ENCODE measurements around the gene ELOVL1. TPM values are rescaled to one million over a fixed set of nuclear protein-coding genes. Genes with fewer than 3 reads are reported as not detected.

Gene ELOVL1
- total RNA-seq, 1 experiment from 2014 or later, result 91.3 TPM

DNA sequence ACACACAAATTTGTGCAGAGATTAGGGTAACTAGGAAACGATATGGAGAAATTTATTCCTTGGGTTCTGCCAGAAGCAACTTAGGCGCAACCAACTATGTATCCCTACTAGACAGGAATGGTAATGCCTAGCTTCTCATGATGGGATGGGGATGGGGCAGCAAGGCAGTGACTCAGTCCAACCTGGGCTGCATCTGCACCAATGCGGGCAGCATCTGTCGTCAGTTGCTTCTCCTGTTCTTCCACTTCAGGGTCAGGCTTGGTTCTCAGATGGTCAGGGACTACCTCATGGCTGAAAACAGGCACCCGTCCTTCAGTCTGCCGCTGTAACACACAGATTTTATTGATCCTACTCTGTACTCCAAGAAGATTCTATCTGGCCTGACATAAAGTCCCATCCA is 18.9 kb upstream of the ELOVL1 start:
- no peaks in the 10 kb centered on the region for H3K9me3 ChIP-seq (ENCODE audit: control insufficient read depth in 1 of 2, insufficient read depth in 1 of 2, low read depth in 1 of 2, low read length in 2 of 2)
- no peak overlapping the region for H2AFZ ChIP-seq (ENCODE audit: low read depth, low read length, poor library complexity, severe bottlenecking)
- intact Hi-C loops (cut with micrococcal nuclease), result no loop called here
- no peaks in the 10 kb centered on the region for H4K20me1 ChIP-seq (ENCODE audit: insufficient read depth)
- TF ChIP-seq, protein P1, sequence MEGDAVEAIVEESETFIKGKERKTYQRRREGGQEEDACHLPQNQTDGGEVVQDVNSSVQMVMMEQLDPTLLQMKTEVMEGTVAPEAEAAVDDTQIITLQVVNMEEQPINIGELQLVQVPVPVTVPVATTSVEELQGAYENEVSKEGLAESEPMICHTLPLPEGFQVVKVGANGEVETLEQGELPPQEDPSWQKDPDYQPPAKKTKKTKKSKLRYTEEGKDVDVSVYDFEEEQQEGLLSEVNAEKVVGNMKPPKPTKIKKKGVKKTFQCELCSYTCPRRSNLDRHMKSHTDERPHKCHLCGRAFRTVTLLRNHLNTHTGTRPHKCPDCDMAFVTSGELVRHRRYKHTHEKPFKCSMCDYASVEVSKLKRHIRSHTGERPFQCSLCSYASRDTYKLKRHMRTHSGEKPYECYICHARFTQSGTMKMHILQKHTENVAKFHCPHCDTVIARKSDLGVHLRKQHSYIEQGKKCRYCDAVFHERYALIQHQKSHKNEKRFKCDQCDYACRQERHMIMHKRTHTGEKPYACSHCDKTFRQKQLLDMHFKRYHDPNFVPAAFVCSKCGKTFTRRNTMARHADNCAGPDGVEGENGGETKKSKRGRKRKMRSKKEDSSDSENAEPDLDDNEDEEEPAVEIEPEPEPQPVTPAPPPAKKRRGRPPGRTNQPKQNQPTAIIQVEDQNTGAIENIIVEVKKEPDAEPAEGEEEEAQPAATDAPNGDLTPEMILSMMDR (IDR thresholded peaks at IDR 0.05 in 2 of 3, conservative IDR thresholded peaks at IDR 0.05 in 1 of 3; ENCODE audit: borderline replicate concordance in 1 of 3, insufficient read depth in 1 of 3, low read depth in 2 of 3, low read length in 2 of 3), result no peak
- no peak for TF ChIP-seq TCF7L2 (IDR thresholded peaks at IDR 0.05; ENCODE audit: borderline replicate concordance, extremely low read depth, insufficient read depth, insufficient read length)
- no peak for TF ChIP-seq SIN3A (IDR thresholded peaks at IDR 0.05; ENCODE audit: low read depth)
- no peak for TF ChIP-seq ZNF274 (IDR thresholded peaks at IDR 0.05; ENCODE audit: low read depth, low read length)
- TF ChIP-seq, protein P2, sequence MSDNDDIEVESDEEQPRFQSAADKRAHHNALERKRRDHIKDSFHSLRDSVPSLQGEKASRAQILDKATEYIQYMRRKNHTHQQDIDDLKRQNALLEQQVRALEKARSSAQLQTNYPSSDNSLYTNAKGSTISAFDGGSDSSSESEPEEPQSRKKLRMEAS (IDR thresholded peaks at IDR 0.05), result no peak
- TF ChIP-seq JUND (IDR thresholded peaks at IDR 0.05), result no peak
- no peak for TF ChIP-seq YY1 (IDR thresholded peaks at IDR 0.05; ENCODE audit: extremely low read depth, insufficient replicate concordance, low read depth, low read length)
- no peak for TF ChIP-seq CEBPB (IDR thresholded peaks at IDR 0.05; ENCODE audit: low read depth)
- TF ChIP-seq, protein P3, sequence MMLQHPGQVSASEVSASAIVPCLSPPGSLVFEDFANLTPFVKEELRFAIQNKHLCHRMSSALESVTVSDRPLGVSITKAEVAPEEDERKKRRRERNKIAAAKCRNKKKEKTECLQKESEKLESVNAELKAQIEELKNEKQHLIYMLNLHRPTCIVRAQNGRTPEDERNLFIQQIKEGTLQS (IDR thresholded peaks at IDR 0.05), result no peak
- TF ChIP-seq EZH2 (IDR thresholded peaks at IDR 0.05), result no peak
- TF ChIP-seq, protein P4, sequence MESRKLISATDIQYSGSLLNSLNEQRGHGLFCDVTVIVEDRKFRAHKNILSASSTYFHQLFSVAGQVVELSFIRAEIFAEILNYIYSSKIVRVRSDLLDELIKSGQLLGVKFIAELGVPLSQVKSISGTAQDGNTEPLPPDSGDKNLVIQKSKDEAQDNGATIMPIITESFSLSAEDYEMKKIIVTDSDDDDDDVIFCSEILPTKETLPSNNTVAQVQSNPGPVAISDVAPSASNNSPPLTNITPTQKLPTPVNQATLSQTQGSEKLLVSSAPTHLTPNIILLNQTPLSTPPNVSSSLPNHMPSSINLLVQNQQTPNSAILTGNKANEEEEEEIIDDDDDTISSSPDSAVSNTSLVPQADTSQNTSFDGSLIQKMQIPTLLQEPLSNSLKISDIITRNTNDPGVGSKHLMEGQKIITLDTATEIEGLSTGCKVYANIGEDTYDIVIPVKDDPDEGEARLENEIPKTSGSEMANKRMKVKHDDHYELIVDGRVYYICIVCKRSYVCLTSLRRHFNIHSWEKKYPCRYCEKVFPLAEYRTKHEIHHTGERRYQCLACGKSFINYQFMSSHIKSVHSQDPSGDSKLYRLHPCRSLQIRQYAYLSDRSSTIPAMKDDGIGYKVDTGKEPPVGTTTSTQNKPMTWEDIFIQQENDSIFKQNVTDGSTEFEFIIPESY (IDR thresholded peaks at IDR 0.05; ENCODE audit: extremely low read depth, insufficient replicate concordance, low read length), result no peak
- H3K4me3 ChIP-seq (replicated peaks in 1 of 2; ENCODE audit: low read depth in 1 of 2, low read length in 2 of 2), result no peak overlapping the region
- peaks cover 3 to 16% of the 10 kb centered on the region in 2 experiments; a peak in 3 of 4 replicates for H3K4me1 ChIP-seq (ENCODE audit: control insufficient read depth in 1 of 2, insufficient read depth in 2 of 2, low read length in 2 of 2)
- no peak for ATAC-seq
- H3K27ac ChIP-seq (ENCODE audit: low read depth, low read length), result no peak overlapping the region
- H3K4me2 ChIP-seq (ENCODE audit: low read length), result no peak overlapping the region
- ChIA-PET POLR2A (no interaction called here), RAD21 (ENCODE audit: low non-redundant PET in 1 of 2, low total read pairs in 2 of 2, uncharacterized antibody in 2 of 2, unreplicated experiment in 2 of 2) (no interaction called here), CTCF (no interaction called here)
- no peak for DNase-seq (ENCODE audit: low read depth, low spot score)
- BruUV-seq (replicated peaks), result no TSS peak
- H3K9me2 ChIP-seq (ENCODE audit: insufficient read depth), result no peaks in the 10 kb centered on the region
- H3K27me3 ChIP-seq (ENCODE audit: insufficient read depth, low read length), result no peaks in the 10 kb centered on the region
- H3K79me2 ChIP-seq (ENCODE audit: insufficient read depth, low read length), result peaks cover 36% of the 10 kb centered on the region
- no peak overlapping the region for H3K9ac ChIP-seq (ENCODE audit: low read length)
- H3K36me3 ChIP-seq (ENCODE audit: control insufficient read depth in 1 of 2, insufficient read depth in 2 of 2, low read length in 2 of 2), result peaks cover 22 to 40% of the 10 kb centered on the region in 2 experiments
